ENCODE results near the gene SHISA5. TPM values are rescaled to one million over a fixed set of nuclear protein-coding genes. Genes with fewer than 3 reads are reported as not detected.

SHISA5 gene

GRCh38 chr3:48418651-48419050, 85.3 kb downstream of the SHISA5 start:
- WGBS, 2 donors (ENCODE audit: extremely low coverage in 2 of 2, insufficient read length in 2 of 2, insufficient replicate concordance in 1 of 2): no CpG with 5 or more reads among the region's 9 CpGs
- Histone ChIP-seq H3K4ac (ENCODE audit: low read length) (no peak overlapping the region), H3K18ac (ENCODE audit: low read length) (no peak overlapping the region), H4K91ac (ENCODE audit: low read depth, low read length, poor library complexity) (no peak overlapping the region), H2AK5ac (ENCODE audit: low read depth, low read length) (no peak overlapping the region), H3K14ac (ENCODE audit: low read length) (no peak overlapping the region), H3K4me3 (ENCODE audit: low read length in 2 of 2) (no peak overlapping the region), H4K8ac (ENCODE audit: low read depth, low read length) (no peak overlapping the region), H2BK12ac (ENCODE audit: low read length) (no peak overlapping the region), H3K23ac (ENCODE audit: low read depth, low read length, poor library complexity) (peak overlapping the region; percentile 65), H3K79me1 (ENCODE audit: low read depth, low read length) (peaks cover 59% of the 10 kb centered on the region), H2BK5ac (ENCODE audit: low read length) (peak overlapping the region; percentile 75), H3K4me2 (ENCODE audit: insufficient read depth, low read length, poor library complexity, severe bottlenecking) (no peak overlapping the region), H3K27ac (replicated peaks; ENCODE audit: low read length) (no peak overlapping the region), H3K9ac (ENCODE audit: low read depth, low read length, poor library complexity) (peak overlapping the region; percentile 21), H2AFZ (ENCODE audit: low read length) (no peak overlapping the region), H3K27me3 (ENCODE audit: control insufficient read depth in 3 of 3, insufficient read depth in 3 of 3, low read depth in 1 of 3, low read length in 3 of 3) (no peaks in the 10 kb centered on the region), H2BK15ac (ENCODE audit: low read length) (no peak overlapping the region), H3K4me1 (ENCODE audit: control insufficient read depth in 2 of 2, insufficient read depth in 1 of 2, low read depth in 1 of 2, low read length in 2 of 2) (no peaks in the 10 kb centered on the region), H3K36me3 (replicated peaks in 1 of 2; ENCODE audit: control insufficient read depth in 2 of 2, insufficient read depth in 2 of 2, low read length in 2 of 2) (peaks cover 93 to 99% of the 10 kb centered on the region in 2 donors), H3K9me3 (replicated peaks in 1 of 2; ENCODE audit: control insufficient read depth in 2 of 2, insufficient read depth in 1 of 2, low read depth in 1 of 2, low read length in 2 of 2) (no peaks in the 10 kb centered on the region), H2BK120ac (ENCODE audit: low read depth, low read length) (no peak overlapping the region)
- DNase-seq (ENCODE audit: low spot score): no peak

GRCh38 chr3:48418140-48418539, 85.8 kb downstream of the SHISA5 start:
- H2BK120ac ChIP-seq (ENCODE audit: low read depth, low read length): no peak overlapping the region
- H3K36me3 ChIP-seq (replicated peaks in 1 of 2; ENCODE audit: control insufficient read depth in 2 of 2, insufficient read depth in 2 of 2, low read length in 2 of 2): peaks cover 92 to 99% of the 10 kb centered on the region in 2 donors
- no CpG with 5 or more reads among the region's 17 CpGs for WGBS, 2 donors (ENCODE audit: extremely low coverage in 2 of 2, insufficient read length in 2 of 2, insufficient replicate concordance in 1 of 2)
- no peak overlapping the region for H2BK5ac ChIP-seq (ENCODE audit: low read length)
- H3K14ac ChIP-seq (ENCODE audit: low read length): no peak overlapping the region
- H4K8ac ChIP-seq (ENCODE audit: low read depth, low read length): no peak overlapping the region
- H2AFZ ChIP-seq (ENCODE audit: low read length): no peak overlapping the region
- H3K4me3 ChIP-seq (ENCODE audit: low read length in 2 of 2): peak overlapping the region in 1 of 2 donors; percentile 11
- no peaks in the 10 kb centered on the region for H3K4me1 ChIP-seq (ENCODE audit: control insufficient read depth in 2 of 2, insufficient read depth in 1 of 2, low read depth in 1 of 2, low read length in 2 of 2)
- no peak overlapping the region for H3K9ac ChIP-seq (ENCODE audit: low read depth, low read length, poor library complexity)
- no peak overlapping the region for H3K4ac ChIP-seq (ENCODE audit: low read length)
- H3K27me3 ChIP-seq (ENCODE audit: control insufficient read depth in 3 of 3, insufficient read depth in 3 of 3, low read depth in 1 of 3, low read length in 3 of 3): no peaks in the 10 kb centered on the region
- H4K91ac ChIP-seq (ENCODE audit: low read depth, low read length, poor library complexity): no peak overlapping the region
- no peak overlapping the region for H3K4me2 ChIP-seq (ENCODE audit: insufficient read depth, low read length, poor library complexity, severe bottlenecking)
- DNase-seq (ENCODE audit: low spot score): no peak
- H3K18ac ChIP-seq (ENCODE audit: low read length): peak overlapping the region; percentile 28
- no peak overlapping the region for H3K27ac ChIP-seq (replicated peaks; ENCODE audit: low read length)
- H2BK15ac ChIP-seq (ENCODE audit: low read length): no peak overlapping the region
- no peak overlapping the region for H2AK5ac ChIP-seq (ENCODE audit: low read depth, low read length)
- H3K23ac ChIP-seq (ENCODE audit: low read depth, low read length, poor library complexity): no peak overlapping the region
- H3K9me3 ChIP-seq (replicated peaks in 1 of 2; ENCODE audit: control insufficient read depth in 2 of 2, insufficient read depth in 1 of 2, low read depth in 1 of 2, low read length in 2 of 2): no peaks in the 10 kb centered on the region
- peaks cover 54% of the 10 kb centered on the region for H3K79me1 ChIP-seq (ENCODE audit: low read depth, low read length)
- H2BK12ac ChIP-seq (ENCODE audit: low read length): no peak overlapping the region

Small RNA genes within 50 kb of the gene (small RNA-seq; reads per million reads assigned to genes)
- gene MIR6823 (ENCODE audit: insufficient read depth): not detected
